Mucosa of gallbladder (tissue), 1 donor: Measurements from ENCODE around the gene UGDH. TPM values are rescaled to one million over a fixed set of nuclear protein-coding genes. Genes with fewer than 3 reads are reported as not detected.

ENCODE experiments used
- DNase-seq: peaks from one replicate; pipeline ENCODE4 v3.0.0-alpha.2; 2020; ENCODE audit warnings: low spot score
- total RNA-seq: library from RNA; stranded (reverse); gene quantifications from one replicate; pipeline ENCODE4 v1.2.1, GENCODE V29; 2021
- donor health status: DM: no; HTN: no; CAD: no.

The UGDH gene
- total RNA-seq, 1 donor from 2014 or later: 61.3 TPM

- DNase-seq: no peak
Observed at GRCh38 chr4:39452860-39453587, 74.2 kb downstream of the UGDH start.

- no peak for DNase-seq
Observed at GRCh38 chr4:39452153-39452859, 74.9 kb downstream of the UGDH start.

- DNase-seq: no peak
Observed at GRCh38 chr4:39451423-39452023, 75.7 kb downstream of the UGDH start.

- DNase-seq: no peak
Observed at GRCh38 chr4:39450618-39451017, 76.6 kb downstream of the UGDH start.

Other genes with a start within 250 kb of the UGDH start
- 31.0 TPM for gene RFC1, start 161.1 kb downstream of the UGDH start, total RNA-seq
- not detected for gene KLB, start 120.5 kb downstream of the UGDH start, total RNA-seq
- gene RPL9, start 68.5 kb downstream of the UGDH start, total RNA-seq: 1,194 TPM
- 14.7 TPM for gene LIAS, start 68.4 kb downstream of the UGDH start, total RNA-seq
- gene SMIM14, start 111.4 kb upstream of the UGDH start, total RNA-seq: 62.3 TPM
- 56.2 TPM for gene UBE2K, start 170.7 kb upstream of the UGDH start, total RNA-seq